Panc1 (cell line): ENCODE data around the gene DGKG.

ENCODE experiments used
- REST ChIP-seq, 2 experiments: IDR thresholded peaks; 2 replicates each; pipeline ENCODE4 v1.6.1; 2011 to 2012; ENCODE audit warnings: low read depth in 2 of 2, control low read depth in 1 of 2, low read length in 1 of 2, mild to moderate bottlenecking in 1 of 2, moderate library complexity in 1 of 2; ENCODE audit not compliant: insufficient read depth in 1 of 2
- TF ChIP-seq, protein P1 (sequence below): fragments of 450-650 bp; IDR thresholded peaks from 2 replicates; pipeline ENCODE4 v1.5.1; 2017; ENCODE audit warnings: mild to moderate bottlenecking

DNA sequence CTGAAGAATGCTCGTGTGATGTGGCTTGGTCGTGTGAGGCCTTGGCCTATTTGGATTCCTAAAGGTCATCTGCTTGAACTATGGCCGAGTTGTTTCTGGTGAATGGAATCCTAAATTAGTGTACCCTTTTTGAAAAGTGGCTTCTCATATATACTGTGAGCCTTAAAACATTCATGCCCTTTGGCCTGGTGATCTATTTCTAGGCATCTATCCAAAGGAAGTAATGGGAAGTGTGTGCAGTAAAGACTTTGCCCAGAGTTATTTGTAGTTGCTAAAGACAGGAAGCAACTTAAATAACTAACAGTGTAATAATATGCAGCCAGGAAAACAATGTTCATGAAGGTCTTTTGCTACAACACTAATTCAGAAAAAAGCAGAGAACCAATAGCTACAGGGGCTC, 3.0 kb downstream of the DGKG start:
- TF ChIP-seq, protein P1, sequence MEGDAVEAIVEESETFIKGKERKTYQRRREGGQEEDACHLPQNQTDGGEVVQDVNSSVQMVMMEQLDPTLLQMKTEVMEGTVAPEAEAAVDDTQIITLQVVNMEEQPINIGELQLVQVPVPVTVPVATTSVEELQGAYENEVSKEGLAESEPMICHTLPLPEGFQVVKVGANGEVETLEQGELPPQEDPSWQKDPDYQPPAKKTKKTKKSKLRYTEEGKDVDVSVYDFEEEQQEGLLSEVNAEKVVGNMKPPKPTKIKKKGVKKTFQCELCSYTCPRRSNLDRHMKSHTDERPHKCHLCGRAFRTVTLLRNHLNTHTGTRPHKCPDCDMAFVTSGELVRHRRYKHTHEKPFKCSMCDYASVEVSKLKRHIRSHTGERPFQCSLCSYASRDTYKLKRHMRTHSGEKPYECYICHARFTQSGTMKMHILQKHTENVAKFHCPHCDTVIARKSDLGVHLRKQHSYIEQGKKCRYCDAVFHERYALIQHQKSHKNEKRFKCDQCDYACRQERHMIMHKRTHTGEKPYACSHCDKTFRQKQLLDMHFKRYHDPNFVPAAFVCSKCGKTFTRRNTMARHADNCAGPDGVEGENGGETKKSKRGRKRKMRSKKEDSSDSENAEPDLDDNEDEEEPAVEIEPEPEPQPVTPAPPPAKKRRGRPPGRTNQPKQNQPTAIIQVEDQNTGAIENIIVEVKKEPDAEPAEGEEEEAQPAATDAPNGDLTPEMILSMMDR: no peak
- no peak for TF ChIP-seq REST (IDR thresholded peaks at IDR 0.05; ENCODE audit: insufficient read depth in 1 of 2, low read depth in 2 of 2, low read length in 1 of 2)
